IPS DF 19.7 (cell line): ENCODE data around the gene TCEAL1.
"Not testable (repeated sequence)": the region's sequence is repeated elsewhere in the genome, so short reads cannot be mapped to it uniquely, and the experiment has no call there.

Source experiments
- DNase-seq: peaks from one replicate; pipeline ENCODE4 v3.0.0-alpha.2; 2013; ENCODE audit warnings: low read depth, low spot score

Gene TCEAL1, protein sequence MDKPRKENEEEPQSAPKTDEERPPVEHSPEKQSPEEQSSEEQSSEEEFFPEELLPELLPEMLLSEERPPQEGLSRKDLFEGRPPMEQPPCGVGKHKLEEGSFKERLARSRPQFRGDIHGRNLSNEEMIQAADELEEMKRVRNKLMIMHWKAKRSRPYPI

DNA sequence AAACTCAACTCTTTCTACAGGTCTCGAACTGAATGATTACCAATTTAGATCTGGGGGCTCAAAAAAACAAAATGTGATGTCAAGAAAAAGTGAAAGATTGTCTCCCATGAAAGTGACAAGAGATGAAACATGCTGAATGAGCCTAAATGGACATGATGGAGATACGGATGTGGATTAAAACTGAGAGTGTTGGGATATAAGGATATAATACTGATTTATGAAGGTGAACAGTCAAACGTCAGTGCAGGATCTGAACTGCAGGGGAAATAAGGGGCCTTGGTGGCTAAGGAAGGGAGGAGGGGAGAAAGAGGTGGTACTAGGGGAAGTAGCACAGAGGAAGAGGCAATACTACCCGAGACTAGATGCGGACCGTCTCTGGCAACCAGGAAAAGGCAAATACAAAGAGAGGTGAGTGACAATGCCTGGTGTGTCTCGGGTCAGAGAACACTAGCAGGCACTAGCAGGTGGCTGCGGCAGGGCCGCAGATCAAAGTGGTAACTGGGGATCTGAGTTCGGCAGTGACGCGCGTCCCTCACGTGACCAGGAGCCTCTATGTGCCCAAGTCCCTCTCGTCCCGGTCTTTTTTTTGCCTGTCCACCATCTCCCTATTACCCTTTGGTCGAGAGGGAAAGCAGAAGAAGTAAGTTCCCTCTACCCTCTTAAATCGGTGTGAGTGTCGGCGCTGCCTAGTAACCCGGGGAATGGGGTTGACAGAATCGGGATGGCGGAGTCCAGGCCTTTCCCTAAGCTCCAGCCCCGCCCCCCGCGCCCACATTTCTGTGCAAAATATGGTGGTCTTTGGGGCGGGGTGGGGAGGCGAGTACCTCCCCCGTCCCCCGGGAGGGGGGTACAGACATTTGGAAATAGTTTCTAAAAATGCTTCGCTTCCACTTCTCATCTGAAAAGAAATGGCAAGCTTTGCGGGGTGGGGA lies at the start of gene TCEAL1:
Gene TCEAL1 (plus strand): TSS at position 590 of the 932 bp plus-strand sequence. CDS start 942 bp downstream, outside the sequence.
- no peak for DNase-seq

DNA sequence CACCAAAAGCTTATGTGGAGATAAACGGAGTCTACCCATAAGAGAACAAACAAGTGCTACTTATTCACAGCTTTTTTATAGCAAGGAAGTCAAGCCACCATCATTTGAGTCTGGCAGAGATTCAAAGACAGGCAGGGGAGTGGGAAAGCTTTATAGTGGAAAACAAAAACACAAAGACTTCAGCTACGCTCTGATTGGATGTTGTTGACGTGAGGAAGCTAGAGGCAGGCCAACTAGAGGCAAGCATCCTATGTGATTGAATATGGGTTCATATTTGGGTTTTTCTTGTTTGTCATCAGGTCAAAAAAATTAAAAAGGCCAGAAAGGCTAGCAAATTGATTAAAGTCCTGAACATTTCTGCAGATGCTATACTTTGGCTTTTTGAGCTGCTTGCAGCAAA lies 44.2 kb upstream of the TCEAL1 start:
- no peak for DNase-seq

DNA sequence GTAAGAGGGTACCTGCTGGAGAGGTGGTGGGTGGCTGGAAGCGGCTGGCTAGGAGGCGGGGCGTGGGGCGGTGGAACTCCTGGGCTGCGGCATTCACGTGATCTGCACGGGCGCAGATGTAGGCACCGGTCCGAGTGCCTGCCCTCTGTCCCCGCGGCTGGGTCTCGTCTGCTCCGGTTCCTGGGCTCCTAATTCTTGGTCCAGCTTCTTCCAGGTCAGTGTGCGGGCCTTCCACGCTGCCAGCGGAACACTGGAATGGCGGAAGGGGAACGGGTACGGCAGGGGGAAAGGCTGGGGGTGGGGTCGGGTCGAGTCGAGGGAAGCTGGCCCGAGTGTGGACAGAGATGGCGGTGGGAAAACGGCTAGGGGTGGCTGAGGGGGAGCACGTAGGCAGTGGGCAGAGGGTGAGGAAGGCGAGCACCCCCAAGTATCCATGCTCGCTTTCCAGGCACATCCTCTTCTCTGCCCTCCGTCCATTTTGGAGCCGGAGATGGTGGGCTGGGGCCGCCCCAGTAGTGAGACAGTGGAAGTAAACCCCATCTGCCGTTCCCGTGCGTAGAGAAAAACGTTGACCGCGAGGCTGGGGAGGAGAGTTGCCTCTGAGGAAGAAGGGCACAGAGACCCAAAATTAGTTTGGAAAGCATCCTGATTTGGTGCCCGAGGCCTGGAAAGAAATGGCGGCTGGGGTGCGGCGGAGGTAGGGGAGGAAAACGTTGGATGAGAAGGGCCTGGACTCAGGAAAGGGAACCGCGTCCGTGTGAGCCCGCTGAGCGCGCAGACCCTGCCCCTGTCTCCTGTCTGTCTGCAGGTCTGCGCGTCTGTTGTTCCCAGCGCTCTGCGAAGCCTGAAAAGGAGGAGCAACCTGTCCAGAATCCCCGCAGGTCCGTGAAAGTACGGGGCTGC lies 43.1 kb upstream of the TCEAL1 start, which contains the start of gene TCEAL4:
Gene TCEAL4 (plus strand): TSS at position 105 of the 903 bp plus-strand sequence. CDS start 1,161 bp downstream, outside the sequence.
- no peak for DNase-seq

DNA sequence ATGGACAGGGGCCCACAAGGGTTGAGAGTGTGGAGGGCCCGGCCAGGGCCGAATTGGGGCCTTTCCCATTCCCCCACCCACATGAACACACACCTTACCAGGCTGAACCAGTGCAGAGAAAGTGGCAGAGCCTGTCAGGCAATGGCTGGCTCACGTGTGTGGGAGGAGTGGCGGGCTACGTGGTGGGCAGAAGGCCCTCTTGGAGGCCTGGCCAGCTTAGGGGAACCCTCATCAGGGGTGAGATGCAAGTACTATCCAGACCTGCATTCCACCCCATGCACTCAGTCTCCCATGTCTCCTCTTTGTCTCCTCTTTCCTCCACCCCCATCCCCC lies 42.5 kb upstream of the TCEAL1 start:
- no peak for DNase-seq

DNA sequence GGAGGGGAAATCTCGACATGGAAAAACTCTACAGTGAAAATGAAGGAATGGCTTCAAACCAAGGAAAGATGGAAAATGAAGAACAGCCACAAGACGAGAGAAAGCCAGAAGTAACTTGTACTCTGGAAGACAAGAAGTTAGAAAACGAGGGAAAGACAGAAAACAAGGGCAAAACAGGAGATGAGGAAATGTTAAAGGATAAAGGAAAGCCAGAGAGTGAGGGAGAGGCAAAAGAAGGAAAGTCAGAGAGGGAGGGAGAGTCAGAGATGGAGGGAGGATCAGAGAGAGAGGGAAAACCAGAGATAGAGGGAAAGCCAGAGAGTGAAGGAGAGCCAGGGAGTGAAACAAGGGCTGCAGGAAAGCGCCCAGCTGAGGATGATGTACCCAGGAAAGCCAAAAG lies 42.1 kb upstream of the TCEAL1 start:
- no peak for DNase-seq

DNA sequence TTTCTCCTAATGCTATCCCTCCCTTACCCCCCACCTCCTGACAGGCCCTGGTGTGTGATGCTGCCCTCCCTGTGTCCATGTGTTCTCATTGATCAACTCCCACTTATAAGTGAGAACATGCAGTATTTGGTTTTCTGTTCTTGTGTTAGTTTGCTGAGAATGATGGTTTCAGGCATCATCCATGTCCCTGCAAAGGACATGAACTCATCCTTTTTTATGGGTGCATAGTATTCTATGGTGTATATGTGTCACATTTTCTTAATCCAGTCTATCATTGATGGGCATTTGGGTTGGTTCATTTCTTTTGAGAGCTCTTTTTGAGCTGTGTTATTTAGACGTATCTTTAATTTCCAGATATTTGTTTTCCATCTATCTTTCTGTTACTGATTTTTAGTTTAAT lies 36.5 kb upstream of the TCEAL1 start:
- not testable (repeated sequence) for DNase-seq

DNA sequence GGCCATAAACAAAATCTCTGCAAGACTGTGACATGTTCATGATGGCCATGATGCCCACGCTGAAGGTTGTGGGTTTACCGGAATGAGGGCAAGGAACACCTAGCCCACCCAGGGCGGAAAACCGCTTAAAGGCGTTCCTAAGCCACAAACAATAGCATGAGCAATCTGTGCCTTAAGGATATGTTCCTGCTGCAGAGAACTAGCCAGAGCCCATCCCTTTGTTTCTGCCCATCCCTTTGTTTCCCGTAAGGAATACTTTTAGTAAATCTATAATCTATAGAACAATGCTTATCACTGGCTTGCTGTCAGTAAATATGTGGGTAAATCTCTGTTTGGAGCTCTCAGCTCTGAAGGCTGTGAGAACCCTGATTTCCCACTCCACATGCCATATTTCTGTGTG lies 33.6 kb upstream of the TCEAL1 start:
- not testable (repeated sequence) for DNase-seq

DNA sequence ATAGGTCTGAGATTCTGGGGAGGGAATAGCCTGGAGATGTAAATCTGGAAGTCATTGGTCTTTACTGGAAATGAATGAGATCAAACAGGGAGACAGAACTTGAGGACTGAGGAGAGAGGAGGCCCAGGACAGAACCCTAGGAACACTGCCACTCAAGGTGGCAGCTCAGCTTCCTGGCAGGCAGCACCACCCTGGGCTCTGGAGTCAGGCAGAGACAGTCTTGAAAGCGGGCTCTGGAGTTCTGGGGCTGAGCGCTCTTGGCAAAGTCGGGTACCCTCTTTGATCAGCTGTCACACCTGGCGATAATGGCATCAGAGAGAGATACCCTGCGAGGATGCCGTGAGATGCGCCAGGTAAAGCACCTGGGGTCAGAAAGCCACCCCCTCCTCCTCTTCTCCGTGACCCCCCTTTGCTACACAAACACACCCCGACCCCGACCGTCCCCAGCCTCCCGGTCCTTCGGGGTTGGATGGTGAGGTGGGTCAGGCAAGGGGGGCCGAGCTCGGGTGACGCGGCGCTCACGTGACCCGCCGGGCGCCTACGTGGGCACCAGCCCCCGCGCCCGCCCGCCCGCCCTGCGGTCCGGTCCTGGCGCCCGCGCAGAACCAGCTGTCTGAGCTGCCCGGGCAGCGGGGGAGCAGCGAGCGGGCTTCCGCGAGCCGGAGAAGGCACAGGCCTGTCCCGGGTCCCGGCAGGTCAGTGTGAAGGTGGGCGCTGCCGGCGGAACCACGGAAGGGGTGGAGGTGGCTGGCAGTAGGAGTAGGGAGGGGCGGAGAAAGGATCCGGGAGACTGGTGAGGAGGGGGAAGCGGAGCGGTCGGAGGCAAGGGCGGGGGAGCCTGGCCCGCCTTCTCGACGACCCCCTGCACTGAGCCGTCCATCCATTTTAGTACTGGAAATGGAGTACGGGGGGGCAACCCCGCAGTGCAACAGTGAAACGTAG lies 21.1 kb upstream of the TCEAL1 start, which contains the start of gene TCEAL3:
Gene TCEAL3 (plus strand): TSS at position 600 of the 942 bp plus-strand sequence. CDS start 1,102 bp downstream, outside the sequence.
- no peak for DNase-seq

DNA sequence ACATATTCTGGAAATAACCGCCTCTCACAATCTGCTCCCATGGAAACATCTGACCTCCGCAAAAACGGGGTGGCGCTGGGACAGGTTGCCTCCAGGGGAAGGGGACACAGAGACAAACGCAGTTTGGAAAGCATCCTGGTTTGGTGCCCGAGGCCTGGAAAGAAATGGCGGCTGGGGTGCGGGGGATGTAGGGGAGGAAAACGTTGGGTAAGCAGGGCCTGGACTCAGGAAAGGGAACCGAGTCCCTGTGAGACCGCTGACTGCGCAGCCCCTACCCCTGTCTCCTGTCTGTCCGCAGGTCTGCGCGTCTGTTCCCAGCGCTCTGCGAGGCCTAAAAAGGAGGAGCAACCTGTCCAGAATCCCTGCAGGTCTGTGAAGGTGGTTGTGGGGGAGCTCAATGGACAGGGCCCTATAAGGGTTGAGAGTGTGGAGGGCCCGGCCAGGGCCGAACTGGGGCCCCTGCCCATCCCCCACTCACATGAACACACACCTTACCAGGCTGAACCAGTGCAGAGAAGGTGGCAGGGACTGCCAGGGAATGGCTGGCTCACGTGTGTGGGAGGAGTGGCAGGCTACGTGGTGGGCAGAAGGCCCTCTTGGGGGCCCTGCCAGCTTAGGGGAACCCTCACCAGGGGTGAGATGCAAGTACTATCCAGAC lies 20.3 kb upstream of the TCEAL1 start:
- no peak for DNase-seq

DNA sequence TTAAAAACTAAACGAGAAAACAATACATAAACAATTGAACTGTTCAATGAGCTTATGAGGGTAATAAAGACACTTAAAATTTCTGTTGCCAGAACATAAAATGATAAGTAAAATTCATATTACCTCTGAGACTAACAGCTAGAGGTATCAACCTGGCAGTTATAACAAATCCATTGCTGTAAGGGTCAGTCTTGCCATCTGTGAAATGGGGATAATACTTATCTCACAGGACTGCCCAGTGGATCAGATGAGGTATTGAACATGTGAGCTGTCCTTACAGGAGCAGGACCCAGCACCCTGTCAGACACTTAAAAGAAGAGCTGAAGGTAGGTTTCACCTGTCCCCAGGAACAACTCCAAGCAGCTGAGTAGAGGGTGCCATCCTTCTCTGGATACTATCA lies 18.5 kb upstream of the TCEAL1 start:
- DNase-seq = no peak

DNA sequence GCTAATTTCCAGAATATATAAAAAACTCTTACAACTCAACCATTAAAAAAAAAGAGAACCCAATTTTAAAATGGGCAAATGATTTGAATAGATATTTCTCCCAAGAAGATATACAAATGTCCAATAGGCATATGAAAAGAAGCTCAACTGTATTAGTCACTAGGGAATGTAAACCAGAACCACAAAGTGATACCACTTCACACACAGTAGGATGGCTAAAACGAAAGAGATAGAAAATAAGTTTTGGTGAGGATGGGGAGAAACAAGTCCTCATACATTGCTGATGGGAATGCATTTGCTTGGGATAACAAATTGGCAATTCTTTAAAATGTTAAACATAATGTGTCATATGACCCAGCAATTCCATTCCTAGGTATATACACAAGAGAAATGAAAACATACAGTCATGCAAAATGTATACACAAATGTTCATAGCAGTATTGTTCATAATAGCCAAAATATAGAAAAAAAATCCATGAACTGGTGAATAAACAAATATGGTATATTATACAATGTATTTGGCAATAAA lies 15.3 kb upstream of the TCEAL1 start:
- no peak for DNase-seq

DNA sequence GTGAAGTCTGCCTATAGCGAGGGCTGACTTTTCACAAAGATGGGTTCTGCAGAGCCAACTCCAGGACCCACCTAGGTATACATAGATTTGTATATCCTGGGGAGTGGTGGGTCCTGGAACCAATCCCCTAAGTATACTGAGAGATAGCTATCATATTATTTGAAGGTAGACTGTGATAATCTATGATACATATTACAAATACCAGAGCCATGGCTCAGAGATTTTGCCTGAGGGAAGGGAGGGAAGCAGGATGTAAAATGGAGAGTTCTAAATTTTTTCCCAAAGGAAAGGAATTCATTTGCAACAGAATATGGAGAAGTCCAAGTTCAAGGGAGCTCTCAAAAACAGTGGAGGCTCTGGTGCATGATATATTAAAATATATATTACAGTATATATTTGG lies 13.8 kb upstream of the TCEAL1 start:
- no peak for DNase-seq

DNA sequence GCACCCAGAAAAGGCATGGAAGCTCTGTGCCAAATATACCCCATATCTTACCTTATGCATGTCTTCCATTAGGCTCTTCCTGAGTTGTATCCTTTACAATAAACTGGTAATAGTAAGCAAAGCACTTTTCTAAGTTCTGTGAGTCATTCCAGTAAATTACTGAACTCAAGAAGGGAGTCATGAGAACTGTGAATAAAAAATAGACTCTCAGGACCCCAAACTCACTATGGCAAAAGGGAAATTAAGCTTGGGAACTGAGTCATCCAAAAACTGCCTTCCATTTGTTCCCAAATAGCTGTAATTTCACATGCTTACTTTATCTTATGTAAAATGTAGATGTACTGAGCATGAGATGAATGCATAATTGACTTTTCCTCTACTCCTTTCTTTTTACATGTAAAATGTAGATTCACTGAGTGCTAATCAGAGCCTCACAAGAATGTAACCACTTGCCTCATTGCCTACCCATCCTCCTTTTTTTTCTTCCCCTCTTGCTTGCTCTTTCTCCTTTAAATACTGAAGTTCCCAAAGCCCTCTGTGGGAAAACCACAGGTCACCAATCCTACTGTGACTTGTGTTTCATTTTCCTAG lies 12.9 kb upstream of the TCEAL1 start:
- no peak for DNase-seq

DNA sequence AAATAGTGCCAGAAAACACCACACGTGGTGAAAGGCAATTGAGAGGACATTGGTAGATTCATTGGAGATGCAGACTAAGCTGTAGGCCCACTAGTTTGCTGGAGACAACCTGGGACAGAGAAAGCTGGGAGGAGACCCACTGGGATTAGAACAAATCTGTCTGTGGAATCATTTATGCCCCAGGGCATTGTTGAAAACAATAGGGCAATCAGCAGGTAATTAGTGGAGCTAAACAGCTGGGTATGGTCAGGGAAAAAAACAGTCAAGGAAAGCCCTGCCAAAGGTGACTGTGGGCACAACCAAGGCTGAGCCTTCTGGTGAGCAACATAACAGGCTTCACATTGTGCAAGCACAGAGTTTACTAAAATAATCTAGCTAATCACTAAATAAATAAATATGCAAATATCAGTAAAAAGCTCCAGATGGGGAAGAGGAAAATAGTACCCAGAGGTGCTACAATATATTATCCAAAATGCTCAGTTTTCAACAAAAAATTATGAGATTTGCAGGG lies 12.0 kb upstream of the TCEAL1 start:
- DNase-seq = no peak

DNA sequence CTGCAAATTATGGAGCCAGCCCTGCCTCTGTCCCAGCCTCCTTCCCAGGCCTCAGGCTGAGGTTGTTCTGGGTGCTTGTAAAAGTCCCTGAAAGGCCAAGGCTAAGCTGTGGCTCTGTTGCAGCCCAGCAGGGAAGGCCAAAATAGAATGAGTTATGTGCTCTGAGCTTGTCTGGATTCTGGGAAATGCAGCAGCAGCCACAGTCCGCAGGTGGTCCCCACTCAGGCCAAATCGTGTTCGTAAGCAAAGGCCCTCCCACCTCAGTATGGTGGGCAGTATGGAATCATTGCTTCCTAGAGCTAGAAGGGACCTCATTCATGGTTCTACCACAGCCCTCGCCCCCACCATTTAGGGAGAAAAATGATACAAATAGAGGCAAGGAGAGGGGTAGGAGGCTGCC lies 4.7 kb upstream of the TCEAL1 start:
- no peak for DNase-seq

DNA sequence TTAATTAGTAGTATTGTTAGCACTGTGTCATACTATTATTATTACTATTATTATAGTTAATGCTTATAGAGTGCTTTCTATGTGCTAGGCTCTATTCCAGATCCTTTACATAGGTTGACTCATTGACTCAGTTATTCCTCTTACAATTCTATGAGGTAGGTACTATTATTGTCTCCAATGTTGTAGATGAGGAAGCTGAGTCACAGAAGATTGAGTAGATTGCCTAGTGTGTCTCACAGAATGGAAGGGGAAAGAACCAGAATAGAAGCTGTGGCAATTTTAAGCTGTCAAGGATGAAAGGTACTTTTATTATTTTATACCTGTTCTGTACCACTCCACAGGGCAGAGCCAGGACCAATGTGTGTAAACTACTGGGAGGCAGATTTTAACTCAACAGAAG lies 1.9 kb upstream of the TCEAL1 start:
- no peak for DNase-seq

DNA sequence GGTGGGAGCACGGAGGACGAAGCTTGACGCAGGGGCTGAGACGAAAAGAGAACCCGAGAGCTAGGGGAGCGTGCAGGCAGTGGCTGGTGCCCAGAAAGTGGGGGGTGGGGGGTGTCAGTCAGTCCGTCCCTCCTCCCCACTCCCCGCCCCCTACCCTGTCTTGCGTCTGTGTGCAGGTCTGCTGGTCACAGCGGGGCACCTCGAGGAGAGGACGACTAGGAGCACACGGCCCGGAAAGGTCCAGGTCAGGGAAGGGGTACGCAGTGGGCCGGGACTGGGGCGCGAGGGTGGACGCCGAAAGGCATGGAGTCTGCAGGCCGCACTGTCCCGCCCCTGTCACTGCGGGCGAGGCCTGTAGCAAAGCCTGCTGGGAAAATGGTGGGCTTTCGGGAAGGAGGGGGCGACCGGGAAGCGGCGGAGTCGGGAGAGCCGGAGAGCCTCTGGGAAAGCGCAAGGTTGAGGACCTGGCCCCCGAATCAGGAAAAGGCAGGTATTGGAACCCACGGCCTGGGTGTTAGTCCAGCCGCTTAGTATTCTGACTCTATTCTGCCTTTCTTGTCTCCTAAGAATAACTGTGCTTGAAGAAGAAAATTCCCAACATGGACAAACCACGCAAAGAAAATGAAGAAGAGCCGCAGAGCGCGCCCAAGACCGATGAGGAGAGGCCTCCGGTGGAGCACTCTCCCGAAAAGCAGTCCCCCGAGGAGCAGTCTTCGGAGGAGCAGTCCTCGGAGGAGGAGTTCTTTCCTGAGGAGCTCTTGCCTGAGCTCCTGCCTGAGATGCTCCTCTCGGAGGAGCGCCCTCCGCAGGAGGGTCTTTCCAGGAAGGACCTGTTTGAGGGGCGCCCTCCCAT lies 769 bp downstream of the TCEAL1 start:
- DNase-seq = no peak

DNA sequence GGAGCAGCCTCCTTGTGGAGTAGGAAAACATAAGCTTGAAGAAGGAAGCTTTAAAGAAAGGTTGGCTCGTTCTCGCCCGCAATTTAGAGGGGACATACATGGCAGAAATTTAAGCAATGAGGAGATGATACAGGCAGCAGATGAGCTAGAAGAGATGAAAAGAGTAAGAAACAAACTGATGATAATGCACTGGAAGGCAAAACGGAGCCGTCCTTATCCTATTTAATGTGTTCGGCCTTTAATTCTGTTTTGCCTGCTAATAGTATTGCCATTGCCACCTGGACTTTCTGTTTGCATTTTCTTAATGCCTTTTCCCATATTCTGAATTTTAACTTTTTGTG lies 1.4 kb downstream of the TCEAL1 start:
- DNase-seq = no peak

DNA sequence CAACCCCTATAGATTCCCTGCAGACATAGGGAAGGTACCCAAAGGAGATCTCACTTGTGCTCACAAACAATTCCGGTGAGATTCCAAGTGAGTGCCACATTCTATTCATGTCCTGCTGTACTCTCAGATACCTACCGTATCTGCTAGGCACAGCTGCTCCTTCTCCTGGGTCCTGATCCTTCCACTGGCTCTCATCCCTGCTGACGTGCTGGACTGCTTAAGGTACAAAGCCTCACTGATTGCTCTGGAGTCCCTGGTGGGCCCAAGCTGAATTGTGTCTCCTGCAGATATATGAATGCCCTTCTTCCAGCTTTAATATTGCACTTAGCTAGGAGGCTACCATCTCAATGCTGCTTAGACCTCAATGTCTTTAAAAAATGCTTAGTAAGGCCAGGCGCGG lies 2.4 kb downstream of the TCEAL1 start:
- no peak for DNase-seq
